Fibroblast of mammary gland (primary cell): ENCODE results near the gene NOL4L.

ENCODE experiments used
- DNase-seq: peaks from one replicate; pipeline ENCODE4 v3.0.0-alpha.2; 2010; ENCODE audit warnings: low read depth
- H3K4me3 ChIP-seq: 2 replicates; pipeline ENCODE4 v1.5.1; 2011; ENCODE audit warnings: low read depth, mild to moderate bottlenecking, low read length, moderate library complexity; ENCODE audit not compliant: control insufficient read depth
- CTCF ChIP-seq: conservative IDR thresholded peaks from 2 replicates; pipeline ENCODE4 v1.5.1; 2011; ENCODE audit warnings: low read depth, low read length, inconsistent platforms; ENCODE audit not compliant: control insufficient read depth, insufficient read depth

NOL4L gene

GRCh38 chr20:32613192-32614053, 28.3 kb upstream of the NOL4L start:
- H3K4me3 ChIP-seq, result no peak overlapping the region
- DNase-seq, result no peak
- no peak for TF ChIP-seq CTCF

GRCh38 chr20:32612351-32613191, 27.4 kb upstream of the NOL4L start:
- TF ChIP-seq CTCF, result no peak
- DNase-seq, result no peak

GRCh38 chr20:32611868-32612267, 26.7 kb upstream of the NOL4L start:
- H3K4me3 ChIP-seq, result no peak overlapping the region
- no peak for TF ChIP-seq CTCF
- no peak for DNase-seq

More at GRCh38 chr20:32612351-32613191, 27.4 kb upstream of the NOL4L start:
- H3K4me3 ChIP-seq, result no peak overlapping the region

GRCh38 chr20:32611286-32611685, 26.2 kb upstream of the NOL4L start:
- TF ChIP-seq CTCF, result no peak
- no peak for DNase-seq

GRCh38 chr20:32610472-32611218, 25.5 kb upstream of the NOL4L start:
- DNase-seq, result no peak
- TF ChIP-seq CTCF, result no peak
- H3K4me3 ChIP-seq, result no peak overlapping the region

More at GRCh38 chr20:32611286-32611685, 26.2 kb upstream of the NOL4L start:
- no peak overlapping the region for H3K4me3 ChIP-seq

- no peak overlapping the region for H3K4me3 ChIP-seq
- no peak for TF ChIP-seq CTCF
- DNase-seq, result no peak
Observed at GRCh38 chr20:32609993-32610392, 24.9 kb upstream of the NOL4L start.
